ENCODE measurements around the gene PDGFD.
A peak's percentile ranks its signal among the peaks of the same experiment; 100 is the strongest.

The PDGFD gene

DNA sequence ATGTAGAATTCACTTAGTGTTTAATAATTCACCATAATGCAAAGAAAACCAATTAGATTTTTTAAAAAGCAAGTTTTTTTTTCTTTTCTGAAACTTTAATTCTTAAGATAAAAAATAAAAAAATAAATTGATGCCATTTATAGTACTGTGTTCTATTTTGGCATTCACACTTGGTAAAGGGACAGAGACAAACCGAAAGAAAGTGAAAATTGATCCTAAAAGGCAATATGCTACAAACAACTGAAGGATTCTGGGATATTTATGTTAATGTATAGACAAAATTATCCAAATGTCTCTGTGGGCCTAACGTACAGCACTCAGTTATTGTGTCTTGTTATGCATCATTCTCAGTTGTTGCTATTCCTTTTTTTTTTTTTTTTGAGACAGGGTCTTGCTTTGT is 169.4 kb downstream of the PDGFD start:
- no peak for DNase-seq

DNA sequence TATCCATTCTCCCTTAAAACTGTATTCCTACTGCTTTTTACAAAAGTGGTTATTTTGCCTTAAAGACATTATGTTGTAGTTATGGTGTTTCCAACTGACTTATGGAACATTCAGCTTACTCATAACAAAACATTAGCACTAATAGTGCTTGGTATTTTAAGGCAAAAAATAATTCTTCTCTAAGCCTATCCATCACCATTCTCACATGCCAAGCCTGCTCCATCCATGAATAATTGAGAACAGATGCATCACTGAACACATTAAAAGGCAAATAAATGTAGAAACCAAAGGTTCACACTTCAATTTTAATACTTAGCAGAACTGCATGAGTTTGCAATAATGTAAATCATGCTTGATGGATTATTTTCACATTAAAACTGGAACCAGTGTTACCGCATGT is 169.9 kb downstream of the PDGFD start:
- no peak for DNase-seq

DNA sequence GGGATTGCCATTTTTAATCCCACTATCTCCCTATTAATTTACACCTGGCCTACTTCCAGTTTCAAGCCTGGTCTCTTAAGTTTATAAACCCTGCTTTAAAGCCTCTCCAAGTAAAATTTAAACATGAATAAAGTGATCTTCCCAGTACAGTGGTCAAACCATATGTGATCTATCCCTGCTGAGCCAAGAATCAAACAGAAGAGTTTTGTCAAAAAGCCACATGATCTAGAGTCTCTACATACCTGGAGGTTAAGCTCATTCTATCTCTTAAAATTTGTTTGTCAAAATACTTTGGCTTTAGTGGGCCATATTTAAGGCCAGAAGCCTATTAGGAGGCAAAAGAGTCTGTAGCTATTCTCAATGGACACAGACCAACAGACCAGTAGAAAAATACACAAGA is 170.4 kb downstream of the PDGFD start:
- DNase-seq, result no peak

DNA sequence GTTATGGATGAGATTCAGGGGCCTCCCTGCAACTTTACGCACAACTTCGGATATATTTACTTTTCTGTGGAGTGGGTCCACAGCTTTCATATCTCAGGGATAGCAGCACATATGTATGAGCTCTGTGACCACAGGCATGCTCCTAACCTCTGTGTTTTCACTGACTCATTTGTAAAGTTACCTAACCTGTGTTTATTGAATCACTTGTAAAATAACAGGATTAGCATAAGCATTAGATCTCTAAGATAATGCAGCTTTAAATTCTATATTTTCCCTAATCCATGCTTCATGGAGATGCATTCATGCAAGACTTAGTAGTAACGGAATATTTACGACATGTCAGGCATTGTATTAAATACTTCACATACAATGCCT is 175.4 kb downstream of the PDGFD start:
- DNase-seq, result no peak

DNA sequence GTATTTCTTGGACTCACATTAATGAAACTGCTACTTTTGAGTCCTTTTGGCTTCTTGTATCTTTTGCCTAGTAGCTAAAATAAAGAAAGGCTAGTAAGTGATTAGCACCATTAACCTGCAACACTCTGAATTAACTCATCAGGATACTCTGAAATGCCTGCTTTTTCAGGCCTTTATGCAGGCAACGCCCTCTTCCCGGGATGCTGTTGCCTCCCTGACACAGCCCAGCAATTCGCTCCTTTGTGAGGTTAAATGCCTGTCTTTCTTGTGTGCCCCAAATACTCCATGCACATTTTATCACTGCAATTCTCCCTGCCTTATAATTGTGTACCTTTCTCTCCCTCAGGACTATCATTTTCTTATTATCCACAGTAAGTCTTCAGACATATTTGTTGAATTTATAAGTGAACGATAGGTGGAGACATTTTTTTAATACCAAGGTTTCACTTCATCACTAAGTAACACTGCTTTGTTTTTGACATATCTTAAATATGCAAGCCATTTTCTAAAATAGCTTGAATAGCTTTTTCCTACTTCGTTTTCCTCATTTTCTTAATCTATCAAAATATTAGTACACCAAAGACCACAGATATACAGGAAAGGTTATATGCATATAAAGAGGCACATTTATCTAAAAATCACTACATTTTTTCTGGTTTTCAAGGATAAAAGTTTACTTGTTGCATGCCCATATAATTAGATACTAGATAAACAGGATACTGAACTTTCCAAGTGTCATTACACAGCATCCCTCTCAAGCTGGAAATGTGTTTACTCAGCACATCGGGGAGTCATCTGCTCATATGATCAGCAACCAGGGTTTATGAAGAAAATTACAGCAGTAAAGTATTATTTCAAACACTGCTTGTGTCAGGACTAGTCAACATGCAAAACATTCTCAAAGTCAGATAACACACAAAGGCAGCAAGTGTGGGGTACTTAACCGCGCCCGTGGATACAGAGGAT is 176.0 kb downstream of the PDGFD start:
- DNase-seq, result no peak

DNA sequence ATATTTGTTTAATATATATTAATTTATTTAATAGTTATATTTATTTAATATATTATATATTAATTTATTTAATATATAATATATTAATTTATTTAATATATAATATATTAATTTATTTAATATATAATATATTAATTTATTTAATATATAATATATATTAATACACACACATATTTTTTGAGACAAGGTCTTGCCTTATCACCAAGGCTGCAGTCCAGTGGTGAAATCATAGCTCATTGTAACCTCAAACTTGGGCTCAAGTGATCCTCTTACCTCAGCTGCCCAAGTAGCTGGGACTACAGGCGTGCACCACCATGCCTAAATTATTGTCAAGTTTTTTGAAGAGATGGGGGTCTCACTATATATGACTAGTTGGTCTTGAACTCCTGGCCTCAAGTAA is 178.9 kb downstream of the PDGFD start:
- DNase-seq, result no peak

DNA sequence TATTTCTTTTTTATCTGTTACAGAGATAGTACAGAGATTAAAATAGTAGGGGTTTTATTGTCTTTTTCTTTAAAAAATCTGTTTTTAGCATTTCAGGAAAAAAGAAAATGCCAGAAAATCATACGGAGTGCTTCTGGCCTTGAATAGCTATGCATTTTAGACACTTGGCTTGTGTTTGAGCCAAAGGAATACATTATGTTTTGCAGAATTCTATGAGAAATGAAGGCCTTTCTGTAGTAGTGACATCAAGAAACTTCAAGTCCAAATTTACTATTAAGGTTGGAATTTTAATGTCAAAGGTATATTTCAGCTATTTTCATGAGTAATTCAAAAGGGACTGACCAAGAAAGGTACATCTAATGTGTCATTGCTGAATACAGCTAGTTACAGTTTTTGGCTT is 183.8 kb downstream of the PDGFD start:
- DNase-seq, result no peak

DNA sequence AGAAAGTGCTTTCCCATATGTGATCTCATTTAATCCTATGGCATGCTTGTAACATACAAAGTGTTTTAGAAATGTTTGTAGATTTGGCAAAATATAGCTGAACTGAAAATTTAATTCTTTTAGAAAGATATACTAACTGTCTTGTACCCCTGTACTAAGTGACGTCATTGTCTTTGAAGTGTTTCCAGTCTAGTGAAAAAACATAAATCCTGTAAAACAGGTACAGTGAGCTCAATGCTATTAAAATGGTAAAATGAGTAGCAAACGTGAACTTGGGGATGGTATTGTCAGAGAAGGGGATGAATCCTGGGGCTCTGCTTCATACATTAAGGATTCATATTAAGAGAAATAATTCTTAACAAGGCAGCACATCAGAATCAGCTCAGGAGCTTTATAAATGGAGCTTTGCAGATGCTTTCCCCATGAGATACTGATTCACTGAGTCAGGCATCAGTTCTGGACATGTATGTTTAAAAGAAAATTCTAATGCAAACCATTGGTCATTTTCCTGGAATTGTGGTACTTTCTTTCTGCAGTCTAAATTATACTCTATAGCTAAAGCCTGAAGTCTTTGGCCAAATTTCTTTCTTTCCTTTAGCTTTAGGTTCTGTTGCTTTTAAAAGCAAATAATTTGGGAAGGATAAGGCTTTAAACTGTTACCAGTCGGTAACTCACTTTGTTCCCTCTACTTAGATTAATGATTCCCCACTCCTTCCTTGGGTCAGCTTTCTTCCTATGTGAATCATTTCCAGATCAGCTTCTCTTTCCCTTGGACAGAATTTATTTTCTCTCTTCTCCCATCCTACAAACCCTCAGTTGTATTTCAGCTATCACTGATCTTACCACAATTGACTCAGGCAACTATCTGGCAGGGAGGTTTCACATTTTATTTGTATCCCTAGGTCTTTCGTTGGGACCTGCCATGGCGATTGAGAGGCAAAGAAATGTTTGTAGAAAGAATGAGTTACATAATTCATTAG is 185.0 kb downstream of the PDGFD start:
- no peak for DNase-seq

DNA sequence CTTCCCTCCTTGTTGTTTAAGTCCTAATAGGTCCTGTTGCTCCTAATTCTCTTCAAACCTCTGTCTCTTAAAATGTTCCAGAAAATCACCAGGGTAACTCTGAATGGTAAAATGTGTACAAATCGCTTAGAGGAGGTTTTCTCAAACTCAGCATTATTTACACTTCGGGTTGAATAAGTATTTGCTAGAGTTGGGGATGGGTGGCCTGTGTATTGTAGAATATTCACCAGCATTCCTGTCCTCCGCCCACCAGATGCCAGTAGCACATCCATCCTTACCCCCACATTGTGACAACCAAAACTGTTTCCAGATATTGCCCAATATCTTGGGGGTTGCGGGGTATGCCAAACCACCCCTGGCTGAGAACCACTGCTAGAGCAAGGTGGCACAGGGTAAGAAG is 191.9 kb downstream of the PDGFD start:
- DNase-seq, result no peak

DNA sequence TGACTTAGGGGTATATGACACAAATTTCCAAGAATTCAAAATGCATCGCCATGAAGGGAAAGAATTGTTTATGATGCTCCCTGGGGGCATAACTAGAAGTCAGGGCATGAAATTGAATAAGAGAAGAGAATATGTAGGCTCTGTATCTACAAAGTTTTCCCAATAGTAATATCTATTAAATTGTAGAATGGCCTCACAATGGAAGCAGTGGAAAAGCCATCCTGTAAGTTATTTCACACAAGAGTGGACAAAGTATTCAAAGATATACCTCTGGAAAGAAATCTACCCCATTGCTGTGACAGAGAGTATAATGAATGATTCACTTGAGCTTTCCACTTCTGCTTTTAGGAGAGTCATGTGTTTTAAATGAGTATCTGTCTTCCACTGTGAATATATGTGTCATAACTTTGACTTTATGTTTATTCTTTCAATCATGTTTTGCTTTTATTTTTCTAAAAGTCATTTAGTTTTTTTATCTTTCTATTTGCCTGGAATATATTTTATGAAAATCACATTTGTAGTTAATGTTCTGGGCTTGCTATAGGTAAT is 193.2 kb downstream of the PDGFD start:
- DNase-seq, result no peak

DNA sequence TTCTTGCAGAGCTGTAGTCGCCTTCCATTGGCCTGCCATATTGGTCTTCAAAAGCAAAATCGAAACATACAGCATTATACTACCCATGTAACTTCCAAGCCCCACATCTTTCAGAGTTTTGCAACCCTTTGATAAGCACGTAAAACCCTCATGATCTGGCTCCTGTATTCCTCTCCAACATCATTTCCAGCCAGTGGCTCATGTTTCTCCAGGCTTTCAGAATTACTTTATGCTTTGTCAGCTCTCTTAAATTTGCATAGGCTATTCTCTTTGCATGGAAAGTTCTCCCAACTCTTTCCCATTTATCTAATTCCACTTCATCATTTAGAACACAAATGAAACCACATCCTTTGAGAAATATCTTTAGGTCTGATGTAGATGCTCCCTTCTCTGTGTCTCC is 195.3 kb downstream of the PDGFD start:
- no peak for DNase-seq

DNA sequence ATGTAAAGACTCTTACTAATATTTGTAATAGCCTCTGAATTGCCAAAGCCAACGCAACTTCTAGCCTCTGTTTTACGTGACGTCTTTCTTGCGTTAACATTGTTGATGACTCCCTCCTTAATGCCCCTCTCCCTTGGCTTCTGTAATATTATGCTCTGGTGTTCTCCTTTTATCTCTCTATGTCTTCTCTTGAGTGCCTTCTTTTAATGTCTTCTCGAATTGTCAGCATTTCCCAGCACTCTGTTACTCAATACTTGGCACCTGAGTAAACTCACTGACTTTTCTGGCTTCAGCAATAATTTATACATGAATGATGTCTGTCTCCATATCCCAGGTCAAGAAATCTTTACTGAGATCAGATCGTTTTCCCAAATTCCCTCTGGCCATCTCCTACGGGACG is 196.0 kb downstream of the PDGFD start:
- no peak for DNase-seq

DNA sequence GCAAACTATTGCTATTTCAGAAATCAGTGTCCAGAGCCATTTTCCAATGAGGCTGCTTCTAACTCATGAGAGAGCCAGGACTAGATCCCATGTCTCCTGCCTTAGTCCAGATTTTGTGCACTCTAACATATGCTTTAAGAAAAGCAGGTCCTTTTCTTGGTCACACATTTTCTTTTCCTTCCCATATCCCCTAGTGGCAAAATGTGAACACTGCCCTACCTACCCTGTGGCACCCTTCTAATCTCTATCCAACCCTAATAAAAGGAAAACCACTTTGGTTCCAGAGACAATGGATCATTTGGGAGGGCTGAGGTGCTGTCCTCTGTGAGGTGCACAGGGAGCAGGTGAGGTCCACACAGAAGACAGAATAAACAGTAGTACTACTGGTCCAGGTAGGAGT is 199.6 kb downstream of the PDGFD start:
- no peak for DNase-seq

DNA sequence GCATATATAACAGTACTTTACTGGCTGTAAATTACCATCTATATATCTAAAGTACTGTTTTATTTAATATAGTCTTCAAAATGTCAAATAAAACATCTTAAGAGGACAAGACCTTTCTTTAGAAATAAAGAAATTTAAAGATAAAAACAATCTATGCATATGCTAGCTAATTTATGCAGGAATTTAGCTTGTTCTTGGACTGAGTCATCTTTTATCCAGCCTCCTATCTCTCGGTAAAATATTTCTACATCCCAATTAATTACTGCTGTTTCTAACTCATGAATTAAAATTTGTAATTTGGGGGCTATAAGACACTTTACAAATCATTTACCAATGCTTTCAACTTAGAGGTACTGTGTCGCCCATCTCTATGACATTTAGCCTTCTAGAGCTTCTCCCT is 200.3 kb downstream of the PDGFD start:
- no peak for DNase-seq

DNA sequence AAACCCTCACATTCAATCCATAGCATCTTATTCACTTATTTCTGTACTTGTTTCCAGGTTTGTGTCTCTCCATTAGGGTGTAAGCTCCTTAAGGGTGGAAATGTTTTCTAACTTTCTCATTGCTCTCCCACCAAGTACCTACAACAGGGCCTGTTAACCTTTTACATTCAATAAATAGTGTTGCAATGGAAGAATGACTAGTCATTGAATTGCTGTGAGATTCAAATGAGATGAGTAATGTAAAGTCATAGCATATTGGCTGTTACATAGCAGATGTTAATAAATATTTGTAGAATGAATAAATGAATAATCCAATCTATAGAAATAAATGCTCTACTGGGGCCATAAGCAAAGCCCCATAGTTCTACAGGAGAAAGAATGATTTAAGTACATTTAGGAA is 202.9 kb downstream of the PDGFD start:
- DNase-seq, result no peak

DNA sequence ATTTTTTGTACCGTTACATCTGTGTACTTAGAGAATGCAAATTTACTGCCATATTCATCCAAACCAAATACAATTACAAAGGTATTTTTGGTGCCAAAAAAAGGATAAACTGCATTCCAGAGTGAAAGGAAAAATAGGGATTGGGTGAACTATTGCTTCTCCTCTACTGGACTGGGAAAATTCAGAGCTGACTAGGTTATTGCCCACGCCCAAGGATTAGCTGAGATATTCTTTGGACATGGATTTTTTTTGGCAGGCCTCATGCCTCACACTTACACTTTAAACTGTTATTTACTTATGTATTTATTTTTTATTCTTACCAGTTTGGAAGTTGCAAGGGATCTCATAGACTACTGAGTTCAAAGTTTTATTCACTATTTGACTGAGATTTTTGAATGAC is 203.8 kb downstream of the PDGFD start:
- no peak for DNase-seq

DNA sequence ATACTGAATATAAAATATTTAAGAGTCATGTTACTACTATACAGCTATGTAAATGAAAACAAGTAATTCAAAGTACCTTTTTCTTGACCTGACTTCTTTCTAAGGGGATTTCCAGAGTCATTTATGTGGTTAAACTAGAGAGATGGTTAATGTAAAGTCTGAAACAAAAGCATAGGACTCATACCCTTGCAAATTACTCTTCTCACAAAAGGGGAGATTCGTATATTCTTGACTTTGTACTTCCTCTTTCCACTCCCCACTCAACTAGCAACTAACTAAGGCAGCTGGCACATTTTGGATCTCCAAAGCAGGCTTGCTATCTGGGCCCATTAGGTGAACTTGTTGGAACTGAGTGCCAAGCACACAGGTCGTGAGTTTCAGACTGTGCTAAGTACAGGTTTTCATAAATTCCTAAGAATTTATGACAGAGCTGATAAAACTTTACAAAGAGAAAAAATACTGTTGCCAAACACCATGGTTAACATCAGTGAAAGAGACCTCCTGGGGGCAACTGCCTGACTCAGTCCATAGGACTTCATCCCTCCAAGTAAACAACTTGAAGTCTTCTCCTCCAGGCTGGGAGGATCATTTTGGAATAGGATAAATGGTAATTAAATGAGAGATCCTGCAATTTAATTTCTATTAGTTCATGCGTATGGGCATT is 204.5 kb downstream of the PDGFD start:
- no peak for DNase-seq

DNA sequence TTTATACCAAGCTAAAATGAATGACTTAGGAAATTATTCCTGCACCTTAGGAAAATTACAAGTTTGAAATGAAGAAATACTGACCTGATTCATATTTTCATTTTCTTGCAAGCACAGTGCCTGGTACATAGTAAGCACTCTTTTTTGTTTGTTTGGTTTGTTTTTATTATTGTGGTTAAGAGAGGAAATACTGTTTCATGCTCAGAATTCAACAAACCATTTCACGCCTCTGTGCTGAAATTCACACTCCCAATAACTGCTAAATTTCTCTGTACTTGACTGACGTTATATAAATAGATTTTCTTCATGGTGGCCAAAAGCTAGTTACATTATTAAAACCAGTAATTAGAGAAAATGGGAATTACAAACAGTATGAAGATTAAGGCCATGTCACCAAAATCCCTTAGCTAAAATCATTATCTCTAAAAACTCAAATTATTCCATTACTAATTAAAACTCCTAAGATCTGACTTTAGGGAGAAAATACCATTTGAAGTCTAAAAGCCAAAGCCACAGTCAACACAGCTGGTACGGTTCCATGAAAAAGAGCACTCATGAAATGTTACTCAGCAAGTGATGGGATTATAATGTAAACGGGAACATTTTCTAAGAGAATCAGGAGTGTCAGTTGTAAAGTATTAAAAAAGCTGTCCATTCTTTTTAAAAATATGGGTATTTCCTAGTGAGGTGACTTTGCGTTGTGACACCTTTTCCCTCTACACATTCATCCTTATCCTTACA is 205.3 kb downstream of the PDGFD start:
- DNase-seq, result no peak

DNA sequence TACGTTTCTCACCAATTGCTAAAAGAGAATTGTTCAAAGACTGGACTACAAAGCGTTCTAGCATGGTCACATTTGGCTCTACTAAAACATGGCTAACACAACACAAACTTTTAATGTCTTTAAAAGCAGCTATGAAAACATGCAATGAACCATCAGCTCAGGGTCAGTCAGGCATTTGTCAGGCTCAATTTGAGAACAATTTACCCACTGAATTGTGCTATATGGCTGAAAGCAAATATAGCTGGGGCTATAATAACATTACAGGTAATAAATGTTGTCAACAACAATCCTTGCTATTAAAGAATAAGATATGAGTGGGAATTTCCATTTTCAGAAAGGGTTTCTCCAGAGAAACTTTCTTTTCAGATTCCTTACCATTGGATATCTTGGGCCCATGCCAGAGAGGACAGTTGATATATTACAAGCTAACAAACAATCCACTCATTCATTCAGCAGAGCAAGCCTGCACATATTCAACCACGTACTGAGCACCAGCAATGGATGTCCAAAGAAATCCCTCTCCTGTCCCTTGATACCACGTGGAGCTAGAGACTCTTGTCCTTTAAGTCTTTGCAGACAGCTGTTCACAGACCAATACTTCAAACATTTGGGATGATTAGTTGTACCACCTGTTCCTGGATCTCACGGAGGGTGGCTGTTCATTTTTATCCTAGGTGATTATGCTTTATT is 210.0 kb downstream of the PDGFD start:
- DNase-seq, result peak; percentile 16

DNA sequence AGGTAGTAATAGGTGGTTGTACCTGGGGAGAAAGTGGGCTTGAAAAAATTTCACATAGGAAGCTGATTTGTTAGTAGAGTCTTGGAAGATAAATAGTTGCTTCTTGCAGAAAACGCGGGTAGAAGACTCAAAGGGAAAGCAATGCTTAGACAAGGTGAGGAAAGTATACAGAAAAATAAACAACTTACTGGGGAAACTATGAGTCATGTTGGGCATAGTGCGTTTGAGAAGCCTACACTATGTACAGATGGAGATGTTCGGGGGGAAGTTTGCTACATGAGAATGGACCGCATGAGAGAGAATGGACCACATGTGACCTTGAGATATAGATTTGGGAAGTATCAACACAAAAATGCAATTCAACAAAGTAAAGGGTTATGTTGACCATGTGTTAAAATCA is 214.2 kb downstream of the PDGFD start:
- DNase-seq, result no peak

DNA sequence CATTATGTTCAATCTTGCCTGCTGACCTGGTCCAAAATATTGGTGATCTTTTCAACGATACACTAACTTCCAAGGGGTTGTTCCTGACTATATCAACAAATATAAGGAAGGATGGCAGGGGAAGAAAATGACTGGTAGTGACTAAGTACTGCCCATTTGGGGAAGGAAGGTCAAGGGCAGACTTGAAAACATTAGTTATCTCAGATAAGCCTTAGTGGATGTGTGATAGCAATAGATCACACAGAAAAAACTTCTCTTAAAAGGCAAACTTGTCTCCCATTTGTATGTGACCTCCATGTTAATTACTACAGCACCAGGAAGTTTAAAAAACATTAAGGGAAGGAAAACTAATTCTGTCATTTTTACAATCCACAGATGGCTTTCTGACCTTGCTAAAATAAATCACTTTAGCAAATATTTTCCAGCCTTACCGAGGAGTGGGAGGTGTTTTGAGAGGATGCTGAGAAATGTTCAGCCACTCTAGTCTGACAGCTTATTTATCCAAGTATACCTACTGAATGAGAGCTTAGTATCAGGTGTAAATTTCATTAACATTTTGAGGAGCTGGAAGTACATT is 215.7 kb downstream of the PDGFD start:
- no peak for DNase-seq

Measured in NCI-H748 treated with DMSO at 0.1 percent for 48 hours (cell line).